HepG2 (cell line): ENCODE data around the gene TGM5. TPM values are rescaled to one million over a fixed set of nuclear protein-coding genes. Genes with fewer than 3 reads are reported as not detected.
A peak's percentile ranks its signal among the peaks of the same experiment; 100 is the strongest.

Source experiments
- ATF5 ChIP-seq: sonication (generic); formaldehyde crosslinking; IDR thresholded peaks from 2 replicates; pipeline ENCODE4 v1.4.0; 2020; ENCODE audit warnings: mild to moderate bottlenecking, low read depth, missing genetic modification reagents
- GABPA ChIP-seq, 2 experiments: IDR thresholded peaks; 2 replicates each; pipeline ENCODE4 v1.6.1; 2011 to 2016; ENCODE audit warnings: low read depth in 2 of 2, low read length in 1 of 2, missing biosample characterization in 1 of 2, missing genetic modification characterization in 1 of 2
- HHEX ChIP-seq: IDR thresholded peaks from 2 replicates; pipeline ENCODE4 v1.6.1; 2016; ENCODE audit warnings: control low read depth
- LCORL ChIP-seq, 2 experiments: fragments of 450-650 bp in 1 of 2; sonication (generic) in 1 of 2; formaldehyde crosslinking in 1 of 2; IDR thresholded peaks; 2 replicates each; pipeline versions ENCODE4 v1.5.0 to v1.6.1; 2017 to 2020; ENCODE audit warnings: antibody characterized with exemption in 1 of 2, missing genetic modification reagents in 1 of 2
- MAZ ChIP-seq, 2 experiments: sonication (generic) in 1 of 2; formaldehyde crosslinking in 1 of 2; IDR thresholded peaks; 2 replicates each; pipeline versions ENCODE4 v1.5.0 to v1.6.1; 2012 to 2020; ENCODE audit warnings: low read depth in 2 of 2, mild to moderate bottlenecking in 2 of 2, borderline replicate concordance in 1 of 2, improper control_type of control experiment in 1 of 2, low read length in 1 of 2, missing genetic modification reagents in 1 of 2, moderate library complexity in 1 of 2
- RARA ChIP-seq: IDR thresholded peaks from 2 replicates; pipeline ENCODE4 v1.6.1; 2016; ENCODE audit warnings: missing genetic modification reagents, missing compliant biosample characterization
- SRY ChIP-seq: sonication (generic); formaldehyde crosslinking; IDR thresholded peaks from 2 replicates; pipeline ENCODE4 v1.8.0; 2022; ENCODE audit warnings: mild to moderate bottlenecking, missing genetic modification reagents
- TFDP2 ChIP-seq: sonication (generic); formaldehyde crosslinking; IDR thresholded peaks from 2 replicates; pipeline ENCODE4 v1.4.0; 2020; ENCODE audit warnings: missing genetic modification reagents
- ZBTB49 ChIP-seq: sonication (generic); formaldehyde crosslinking; IDR thresholded peaks from 2 replicates; pipeline ENCODE4 v1.4.0; 2020; ENCODE audit warnings: missing genetic modification reagents, borderline replicate concordance
- ZC3H13 ChIP-seq: sonication (generic); formaldehyde crosslinking; IDR thresholded peaks from 2 replicates; pipeline ENCODE4 v1.8.1; 2023; ENCODE audit warnings: mild to moderate bottlenecking, missing genetic modification reagents, moderate library complexity
- ZFP37 ChIP-seq: sonication (generic); formaldehyde crosslinking; IDR thresholded peaks from 2 replicates; pipeline ENCODE4 v1.4.0; 2020; ENCODE audit warnings: missing genetic modification reagents, borderline replicate concordance
- ZNF317 ChIP-seq: sonication (generic); formaldehyde crosslinking; IDR thresholded peaks from 2 replicates; pipeline ENCODE4 v1.5.0; 2020; ENCODE audit warnings: mild to moderate bottlenecking, missing genetic modification reagents
- ZNF367 ChIP-seq: sonication (generic); formaldehyde crosslinking; IDR thresholded peaks from 2 replicates; pipeline ENCODE4 v1.4.0; 2020; ENCODE audit warnings: missing genetic modification reagents, borderline replicate concordance
- ZNF430 ChIP-seq: sonication (generic); formaldehyde crosslinking; IDR thresholded peaks from 2 replicates; pipeline ENCODE4 v1.9.0; 2021; ENCODE audit warnings: mild to moderate bottlenecking, missing genetic modification reagents
- ZNF761 ChIP-seq: sonication (generic); formaldehyde crosslinking; conservative IDR thresholded peaks from 2 replicates; pipeline ENCODE4 v1.4.0; 2020; ENCODE audit warnings: mild to moderate bottlenecking, missing genetic modification reagents
- polyA plus RNA-seq, 8 experiments: library from polyadenylated mRNA; depleted of rRNA in 3 of 8; stranded (reverse) in 7 of 8; unstranded in 1 of 8; fragments of >200 nt; fragmentation: Illumina TruSeq in 4 of 8; extraction: Trizol in 4 of 8; gene quantifications; 2 replicates each; pipeline versions ENCODE4 v1.2.1 to v1.2.3, GENCODE V29; 2011 to 2016; ENCODE audit warnings: low read depth in 4 of 8, missing spikeins in 1 of 8, mixed read lengths in 1 of 8; ENCODE audit not compliant: insufficient read depth in 1 of 8
- total RNA-seq, 5 experiments: library from RNA; depleted of rRNA; stranded (reverse); fragments of >200 nt; fragmentation: Illumina TruSeq; extraction: Trizol; gene quantifications; 2 replicates each; pipeline ENCODE4 v1.2.3, GENCODE V29; 2016; ENCODE audit warnings: low read depth in 1 of 5
- TF ChIP-seq, protein P1 (sequence below): sonication (generic); formaldehyde crosslinking; IDR thresholded peaks from 2 replicates; pipeline ENCODE4 v1.5.0; 2020; ENCODE audit warnings: missing genetic modification reagents, mild to moderate bottlenecking, borderline replicate concordance
- TF ChIP-seq, protein P2 (sequence below): sonication (generic); formaldehyde crosslinking; IDR thresholded peaks from 2 replicates; pipeline ENCODE4 v1.4.0; 2020; ENCODE audit warnings: missing genetic modification reagents
- TF ChIP-seq, protein P3 (sequence below): sonication (generic); formaldehyde crosslinking; IDR thresholded peaks from 2 replicates; pipeline ENCODE4 v1.8.1; 2022; ENCODE audit warnings: mild to moderate bottlenecking, missing genetic modification reagents

Gene TGM5
- total and polyA plus RNA-seq, 2 of the 13 experiments (the other 11 are each of a cell fraction or from before 2014, with no cell fraction given) = 0.18 to 0.65 TPM

DNA sequence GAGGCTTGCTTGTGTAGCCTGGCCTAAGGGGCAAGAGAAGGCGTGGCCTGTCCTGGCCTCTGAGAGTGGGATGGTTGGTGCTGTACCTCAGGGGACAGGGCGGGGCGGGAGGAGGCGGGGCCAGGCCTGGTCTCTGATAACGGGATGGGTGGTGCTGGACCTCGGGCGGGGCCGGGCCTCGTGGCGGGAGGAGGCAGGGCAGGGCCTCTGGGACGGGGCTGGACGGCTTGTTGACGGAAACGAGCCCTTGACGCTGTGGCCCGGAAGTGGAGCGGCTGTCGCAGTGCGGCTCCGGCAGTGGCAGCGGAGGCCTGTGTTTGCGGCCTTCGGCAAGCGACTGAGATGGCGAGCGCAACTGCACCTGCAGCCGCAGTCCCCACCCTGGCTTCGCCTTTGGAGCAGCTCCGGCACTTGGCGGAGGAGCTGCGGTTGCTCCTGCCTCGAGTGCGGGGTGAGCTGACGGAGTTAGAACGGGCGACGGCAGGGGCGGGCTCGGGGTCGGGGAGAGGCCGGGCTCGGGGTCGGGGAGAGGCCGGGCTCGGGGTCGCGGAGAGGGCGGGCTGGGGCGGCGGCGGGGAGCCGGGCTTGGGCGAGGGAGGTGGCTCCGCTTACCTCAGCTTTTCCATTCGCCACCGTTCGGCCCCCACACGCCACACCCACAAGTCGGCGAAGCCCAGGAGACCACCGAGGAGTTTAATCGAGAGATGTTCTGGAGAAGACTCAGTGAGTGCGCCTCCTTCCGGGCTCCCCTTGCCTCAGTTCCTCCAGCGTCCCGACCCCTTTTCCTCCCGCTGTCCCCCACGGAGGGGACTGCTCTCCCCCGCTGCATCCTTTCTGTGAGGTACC, 81.3 kb downstream of the TGM5 start, which contains the start of gene CCNDBP1 (continued):
- TF ChIP-seq TFDP2 (CRISPR knock-in tag) (peak; percentile 68), RARA (CRISPR knock-in tag) (peak; percentile 82), ZNF317 (CRISPR knock-in tag) (no peak), SRY (CRISPR knock-in tag) (peak; percentile 65; the same call in 1 of the 2 replicates), ZNF761 (CRISPR knock-in tag) (no peak), ATF5 (CRISPR knock-in tag) (no peak; the same call in 1 of the 2 replicates), ZNF430 (CRISPR knock-in tag) (peak; percentile 53; the same call in 1 of the 2 replicates), GABPA (IDR thresholded peaks at IDR 0.05; ENCODE audit: low read depth, low read length) (peak; percentile 73), GABPA (CRISPR knock-in tag; IDR thresholded peaks at IDR 0.05; ENCODE audit: low read depth) (peak; percentile 86), ZBTB49 (CRISPR knock-in tag) (no peak), ZC3H13 (CRISPR knock-in tag) (peak; percentile 56), LCORL (IDR thresholded peaks at IDR 0.05) (no peak; the same call in 1 of the 2 replicates), LCORL (CRISPR knock-in tag; IDR thresholded peaks at IDR 0.05) (peak; percentile 92), ZNF367 (no peak), MAZ (IDR thresholded peaks at IDR 0.05; ENCODE audit: borderline replicate concordance, low read depth, low read length) (peak; percentile 79), MAZ (CRISPR knock-in tag; IDR thresholded peaks at IDR 0.05; ENCODE audit: low read depth) (peak; percentile 90), HHEX (no peak), ZFP37 (peak; percentile 58)
- TF ChIP-seq, protein P1, sequence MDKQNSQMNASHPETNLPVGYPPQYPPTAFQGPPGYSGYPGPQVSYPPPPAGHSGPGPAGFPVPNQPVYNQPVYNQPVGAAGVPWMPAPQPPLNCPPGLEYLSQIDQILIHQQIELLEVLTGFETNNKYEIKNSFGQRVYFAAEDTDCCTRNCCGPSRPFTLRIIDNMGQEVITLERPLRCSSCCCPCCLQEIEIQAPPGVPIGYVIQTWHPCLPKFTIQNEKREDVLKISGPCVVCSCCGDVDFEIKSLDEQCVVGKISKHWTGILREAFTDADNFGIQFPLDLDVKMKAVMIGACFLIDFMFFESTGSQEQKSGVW (CRISPR knock-in tag) = no peak
- TF ChIP-seq, protein P2, sequence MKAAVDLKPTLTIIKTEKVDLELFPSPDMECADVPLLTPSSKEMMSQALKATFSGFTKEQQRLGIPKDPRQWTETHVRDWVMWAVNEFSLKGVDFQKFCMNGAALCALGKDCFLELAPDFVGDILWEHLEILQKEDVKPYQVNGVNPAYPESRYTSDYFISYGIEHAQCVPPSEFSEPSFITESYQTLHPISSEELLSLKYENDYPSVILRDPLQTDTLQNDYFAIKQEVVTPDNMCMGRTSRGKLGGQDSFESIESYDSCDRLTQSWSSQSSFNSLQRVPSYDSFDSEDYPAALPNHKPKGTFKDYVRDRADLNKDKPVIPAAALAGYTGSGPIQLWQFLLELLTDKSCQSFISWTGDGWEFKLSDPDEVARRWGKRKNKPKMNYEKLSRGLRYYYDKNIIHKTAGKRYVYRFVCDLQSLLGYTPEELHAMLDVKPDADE (CRISPR knock-in tag) = peak; percentile 89; the same call in 1 of the 2 replicates
- TF ChIP-seq, protein P3, sequence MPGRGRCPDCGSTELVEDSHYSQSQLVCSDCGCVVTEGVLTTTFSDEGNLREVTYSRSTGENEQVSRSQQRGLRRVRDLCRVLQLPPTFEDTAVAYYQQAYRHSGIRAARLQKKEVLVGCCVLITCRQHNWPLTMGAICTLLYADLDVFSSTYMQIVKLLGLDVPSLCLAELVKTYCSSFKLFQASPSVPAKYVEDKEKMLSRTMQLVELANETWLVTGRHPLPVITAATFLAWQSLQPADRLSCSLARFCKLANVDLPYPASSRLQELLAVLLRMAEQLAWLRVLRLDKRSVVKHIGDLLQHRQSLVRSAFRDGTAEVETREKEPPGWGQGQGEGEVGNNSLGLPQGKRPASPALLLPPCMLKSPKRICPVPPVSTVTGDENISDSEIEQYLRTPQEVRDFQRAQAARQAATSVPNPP (CRISPR knock-in tag) = no peak
